Uterus (tissue), 2 donors: ENCODE results near the gene PIAS2.

ENCODE experiments used
- CTCF ChIP-seq, 4 experiments: fragments of 200-600 bp in 2 of 4; fragments of 450-650 bp in 2 of 4; sonication (generic) in 2 of 4; IDR thresholded peaks; one replicate each; pipeline ENCODE4 v1.5.1; 2016 to 2019; ENCODE audit warnings: antibody characterized with exemption in 4 of 4, mild to moderate bottlenecking in 2 of 4, moderate library complexity in 1 of 4
- POLR2A ChIP-seq, 2 donors: fragments of 450-650 bp; IDR thresholded peaks; one replicate each; pipeline ENCODE4 v1.6.1; 2016; ENCODE audit warnings: antibody characterized with exemption in 2 of 2, mild to moderate bottlenecking in 1 of 2, moderate library complexity in 1 of 2

- TF ChIP-seq CTCF (IDR thresholded peaks at IDR 0.05): no peak
- TF ChIP-seq POLR2A (IDR thresholded peaks at IDR 0.05): no peak
Measured at GRCh38 chr18:46858290-46858689, 59.0 kb downstream of the PIAS2 start.
